K562 (cell line): ENCODE data around the gene PRDM2. TPM values are rescaled to one million over a fixed set of nuclear protein-coding genes. Genes with fewer than 3 reads are reported as not detected.

Experiments used
- ATAC-seq: fragments of 200-7000 bp; cut with Tn5 transposase; 3 replicates; pipeline ENCODE4 v1.9.1; 2020; ENCODE audit warnings: moderate library complexity
- BruUV-seq: library from RNA; stranded (reverse); fragments of 400-500 nt; replicated peaks from 2 replicates; lab custom pipeline; 2021; lab: Mats Ljungman, UMichigan
- CTCF ChIA-PET: fragments of 300-600 bp; formaldehyde crosslinking; extraction: SDS; loops from one replicate; lab custom pipeline; 2021; ENCODE audit warnings: low intra/inter-chr PET ratio; lab: Yijun Ruan, JAX
- POLR2A ChIA-PET: fragments of 300-600, 350-650 bp; sonication (Branson Sonifier 250); formaldehyde crosslinking; extraction: SDS; loops from one replicate; lab custom pipeline; 2021; ENCODE audit warnings: antibody characterized with exemption, inconsistent platforms; lab: Yijun Ruan, JAX
- DNase-seq, 4 experiments: peaks; one replicate each; pipeline versions ENCODE4 v3.0.0 to v3.0.0-alpha.2; 2011 to 2018; ENCODE audit warnings: low spot score in 3 of 4, mixed read lengths in 3 of 4; ENCODE audit errors: extremely low read depth in 1 of 4
- FAIRE-seq: peaks from 2 replicates; lab custom pipeline; 2011; peaks lifted over from hg19 to GRCh38; lab: Jason Lieb, UNC
- H2AFZ ChIP-seq: 2 replicates; pipeline ENCODE4 v1.6.0; 2011; ENCODE audit warnings: low read depth, low read length, control low read depth, inconsistent platforms
- H3K27ac ChIP-seq: fragments of 200-600 bp; 3 replicates; pipeline ENCODE4 v1.8.0; 2011; ENCODE audit warnings: low read depth, mild to moderate bottlenecking, control low read depth, inconsistent platforms, low read length, moderate library complexity, mixed read lengths; ENCODE audit errors: extremely low read depth
- H3K27me3 ChIP-seq, 2 experiments: fragments of 300-600 bp in 1 of 2; 2 replicates in 1 of 2; 3 replicates in 1 of 2; pipeline versions ENCODE4 v1.6.0 to v1.8.0; 2011; ENCODE audit warnings: inconsistent platforms in 2 of 2, low read length in 2 of 2, mild to moderate bottlenecking in 1 of 2, mixed read lengths in 1 of 2, moderate library complexity in 1 of 2; ENCODE audit not compliant: control insufficient read depth in 2 of 2, insufficient read depth in 2 of 2
- H3K36me3 ChIP-seq: fragments of 300-600 bp; 3 replicates; pipeline ENCODE4 v1.8.0; 2011; ENCODE audit warnings: mild to moderate bottlenecking, low read length, inconsistent platforms; ENCODE audit not compliant: control insufficient read depth, insufficient read depth
- H3K4me1 ChIP-seq, 2 experiments: fragments of 200-600 bp in 1 of 2; replicated peaks in 1 of 2; 2 replicates in 1 of 2; 3 replicates in 1 of 2; pipeline versions ENCODE4 v1.5.1 to v1.8.0; 2011; ENCODE audit warnings: inconsistent platforms in 2 of 2, low read length in 2 of 2, mild to moderate bottlenecking in 1 of 2, mixed read lengths in 1 of 2, moderate library complexity in 1 of 2; ENCODE audit not compliant: control insufficient read depth in 2 of 2, insufficient read depth in 2 of 2
- H3K4me2 ChIP-seq: 2 replicates; pipeline ENCODE4 v1.6.1; 2011; ENCODE audit warnings: low read length, control low read depth, inconsistent platforms, mixed read lengths; ENCODE audit not compliant: insufficient read depth
- H3K4me3 ChIP-seq: fragments of 200-600 bp; sonication (generic), shearing (Covaris generic); 2 replicates; pipeline ENCODE4 v1.5.1; 2016; ENCODE audit warnings: control low read depth, inconsistent platforms
- H3K79me2 ChIP-seq: fragments of 200-600 bp; 3 replicates; pipeline ENCODE4 v1.8.0; 2011; ENCODE audit warnings: low read length, inconsistent platforms; ENCODE audit not compliant: control insufficient read depth, insufficient read depth
- H3K9ac ChIP-seq, 2 experiments: 2 replicates each; pipeline versions ENCODE4 v1.6.0 to v1.6.1; 2011; ENCODE audit warnings: low read depth in 2 of 2, low read length in 2 of 2, control low read depth in 1 of 2, inconsistent platforms in 1 of 2, mild to moderate bottlenecking in 1 of 2, mixed read lengths in 1 of 2; ENCODE audit not compliant: insufficient read depth in 1 of 2
- H3K9me1 ChIP-seq: one replicate; pipeline ENCODE4 v1.6.0; 2011; ENCODE audit warnings: inconsistent platforms, mild to moderate bottlenecking, low read length, moderate library complexity; ENCODE audit not compliant: control insufficient read depth, insufficient read depth
- H3K9me3 ChIP-seq: replicated peaks from 2 replicates; pipeline ENCODE4 v1.5.1; 2011; ENCODE audit warnings: low read depth, low read length, inconsistent platforms; ENCODE audit not compliant: control insufficient read depth, insufficient read depth
- H4K20me1 ChIP-seq: replicated peaks from 2 replicates; pipeline ENCODE4 v1.6.1; 2011; ENCODE audit warnings: low read length, inconsistent platforms, mixed read lengths; ENCODE audit not compliant: control insufficient read depth, insufficient read depth
- CBX8 ChIP-seq: fragments of 200-600 bp; sonication (generic); IDR thresholded peaks from 2 replicates; pipeline ENCODE4 v1.6.1; 2012; ENCODE audit warnings: borderline replicate concordance, mixed run types, low read depth, mild to moderate bottlenecking, moderate library complexity, mixed read lengths, low read length, control low read depth, inconsistent platforms; ENCODE audit not compliant: poor library complexity, severe bottlenecking; ENCODE audit errors: extremely low read depth
- RNF219 ChIP-seq: fragments of 250-450 bp; sonication (Bioruptor Pico); IDR thresholded peaks from 2 replicates; pipeline ENCODE4 v1.5.0; 2022; ENCODE audit warnings: mild to moderate bottlenecking
- XRCC5 ChIP-seq: fragments of 200-400 bp; formaldehyde crosslinking; IDR thresholded peaks from 2 replicates; pipeline ENCODE4 v1.6.1; 2017; ENCODE audit warnings: low read depth, mild to moderate bottlenecking, low read length
- WGBS: fragments of 100-300 bp; shearing (Covaris generic); methylation state at CpG from one replicate; pipeline ENCODE4 v1.1.6; 2016; ENCODE audit warnings: low coverage, mixed read lengths; ENCODE audit not compliant: insufficient coverage; ENCODE audit errors: missing lambda C conversion rate; 5-methylcytosine and 5-hydroxymethylcytosine counted together
- in situ Hi-C: fragments of 300-500 bp; cut with MboI; formaldehyde crosslinking; loops from 4 replicates; pipeline ENCODE4 v1.15.0; 2018; ENCODE audit warnings: inconsistent platforms, mixed read lengths
- intact Hi-C: fragments of 100-400 bp; cut with micrococcal nuclease; formaldehyde crosslinking; loops from 2 replicates; pipeline ENCODE4 v1.14.2; 2022
- polyA plus RNA-seq, 8 experiments: library from polyadenylated mRNA; depleted of rRNA in 4 of 8; stranded (reverse) in 5 of 8; unstranded in 3 of 8; fragments of >200 nt; fragmentation: Nextera tagmentation in 2 of 8; fragmentation: Illumina TruSeq in 1 of 8; extraction: Ambion mirVana in 2 of 8; extraction: Trizol in 1 of 8; gene quantifications; 2 replicates each; pipeline versions ENCODE4 v1.2.1 to v1.2.3, GENCODE V29; 2011 to 2014; ENCODE audit warnings: inconsistent platforms in 1 of 8, missing spikeins in 1 of 8
- total RNA-seq, 7 experiments: library from RNA; depleted of rRNA in 6 of 7; stranded (reverse); fragments of >200 nt in 6 of 7; fragmentation: Illumina TruSeq in 2 of 7; extraction: Trizol in 2 of 7; gene quantifications; 2 replicates each; pipeline versions ENCODE4 v1.2.1 to v1.2.3, GENCODE V29; 2011 to 2021; ENCODE audit warnings: low replicate concordance in 1 of 7

The PRDM2 gene
- total and polyA plus RNA-seq, 9 of the 15 experiments (the other 6 are each of a cell fraction or from before 2014, with no cell fraction given), result 5.4 to 27.6 (median 12.5) TPM

- no peak for TF ChIP-seq RNF219 (CRISPR knock-in tag)
Measured at GRCh38 chr1:13700521-13701270, 708 bp downstream of the PRDM2 start (continued).

- H3K9me3 ChIP-seq, result peaks cover 2% of the 10 kb centered on the region; the same call in 1 of the 2 replicates
- no peak overlapping the region for H3K4me3 ChIP-seq
- DNase-seq (no peak), FAIRE-seq (no peak), ATAC-seq (no peak)
- H3K79me2 ChIP-seq, result no peaks in the 10 kb centered on the region
- intact Hi-C loops (no loop called here), in situ Hi-C loops (no loop called here)
- peaks cover 27 to 35% of the 10 kb centered on the region in 2 experiments; a peak in 4 of 5 replicates for H3K27me3 ChIP-seq
- H3K27ac ChIP-seq, result no peak overlapping the region
- H3K4me1 ChIP-seq, result peaks cover 0 to 11% of the 10 kb centered on the region in 2 experiments; a peak in 2 of 5 replicates
- no peak overlapping the region for H3K9ac ChIP-seq
- 32% methylated on average over 6 of the region's 6 CpGs for whole genome bisulfite sequencing
- no peaks in the 10 kb centered on the region for H3K9me1 ChIP-seq
- H3K4me2 ChIP-seq, result no peak overlapping the region
- H3K36me3 ChIP-seq, result no peaks in the 10 kb centered on the region
- no TSS peak for BruUV-seq
- no peak for TF ChIP-seq XRCC5
- peak; percentile 68 for TF ChIP-seq CBX8
- H4K20me1 ChIP-seq, result no peaks in the 10 kb centered on the region
- no peak overlapping the region for H2AFZ ChIP-seq
- POLR2A ChIA-PET, result interaction anchor here (0.6 kb wide), 1 partner anchor 207 kb away, joined by 3 read pairs; no protein-coding TSS in a partner anchor
- CTCF ChIA-PET, result no interaction called here
Measured at GRCh38 chr1:13701271-13701640, 1.3 kb downstream of the PRDM2 start.
